Smooth muscle cell of trachea (primary cell): Measurements from ENCODE around the gene CCDC97. TPM values are rescaled to one million over a fixed set of nuclear protein-coding genes. Genes with fewer than 3 reads are reported as not detected.

Experiments used
- total RNA-seq: library from RNA; depleted of rRNA; stranded (reverse); fragments of >200 nt; gene quantifications from 2 replicates; pipeline ENCODE4 v1.2.1, GENCODE V29; 2014

CCDC97 gene
- 9.3 and 13.2 TPM in 2 replicates for total RNA-seq

DNA sequence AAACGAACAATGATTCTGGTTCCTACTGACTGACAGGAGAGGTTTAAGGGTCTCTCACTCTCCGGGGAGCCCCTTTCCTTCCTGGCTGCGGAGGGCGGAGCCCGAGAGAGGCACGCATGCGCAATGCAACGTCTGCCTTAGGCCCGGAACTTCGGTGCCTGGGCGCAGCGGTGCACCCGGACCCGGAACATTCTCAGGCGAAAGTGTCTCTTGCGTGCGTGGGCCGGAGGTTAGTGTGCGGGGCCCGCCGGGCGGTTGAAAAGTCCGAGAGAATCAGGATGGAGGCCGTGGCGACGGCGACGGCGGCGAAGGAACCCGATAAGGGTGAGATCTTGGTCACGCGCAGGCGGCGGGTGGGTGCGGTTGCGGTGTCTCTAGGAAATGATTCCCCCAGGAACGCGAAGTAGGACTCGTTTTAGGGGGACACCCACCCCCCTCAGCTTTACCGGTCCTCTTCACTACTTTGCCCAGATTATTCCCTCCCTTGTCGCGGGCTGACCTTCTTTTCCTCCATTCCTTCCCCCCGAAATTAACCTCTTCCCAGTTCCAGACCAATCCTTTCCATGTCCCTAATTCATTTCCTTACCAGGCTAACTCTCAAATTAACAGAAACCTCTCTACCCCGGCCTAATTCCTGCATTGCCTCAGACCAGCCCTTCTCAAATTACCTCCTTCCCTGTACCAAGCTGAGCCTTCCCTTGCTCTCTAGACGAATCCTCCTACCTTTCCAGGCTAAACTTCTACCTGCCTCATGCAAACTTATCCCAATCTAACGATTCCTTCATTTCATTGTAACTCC is at the start of gene CCDC97:
Gene CCDC97, plus strand, starts transcription at position 140 of the 799 bp plus-strand sequence. Its CDS starts 139 bp downstream, at position 279.

DNA sequence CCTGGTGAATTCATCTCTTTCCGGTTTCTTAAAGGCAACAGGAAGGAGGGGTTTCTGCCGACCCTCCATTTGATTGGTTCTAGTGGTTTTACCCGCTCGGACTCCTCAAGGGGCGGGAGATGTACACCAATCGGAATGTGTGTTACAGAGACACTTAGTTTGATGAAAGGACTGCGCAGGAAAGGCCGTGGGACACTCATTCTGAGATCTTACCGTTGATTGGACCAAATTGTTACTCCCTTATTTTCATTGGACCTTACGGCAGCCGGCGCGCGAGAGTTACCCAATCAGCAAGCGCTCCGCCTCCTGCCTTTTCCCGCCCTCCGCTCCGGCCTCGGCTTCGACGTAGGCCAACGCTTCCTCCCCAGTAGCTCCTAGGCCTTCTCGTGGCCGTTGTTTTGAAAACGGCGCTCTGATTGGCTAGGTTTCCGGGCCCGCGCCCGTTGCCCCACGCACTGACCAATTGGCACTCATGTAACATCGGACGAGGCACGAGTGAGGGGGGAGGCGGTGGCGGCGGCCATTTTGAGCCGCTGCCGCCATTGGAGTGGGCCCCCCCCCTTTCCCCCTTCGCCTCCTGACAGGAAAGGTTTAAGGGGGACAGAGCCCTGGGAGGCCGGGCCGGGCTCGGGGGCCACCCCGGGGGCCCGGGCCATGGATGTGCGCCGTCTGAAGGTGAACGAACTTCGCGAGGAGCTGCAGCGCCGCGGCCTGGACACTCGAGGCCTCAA is 46.0 kb upstream of the CCDC97 start, which contains the start of gene HNRNPUL1:
Gene HNRNPUL1, plus strand, starts transcription at position 523 of the 731 bp plus-strand sequence. Its CDS starts 132 bp downstream, at position 655.

DNA sequence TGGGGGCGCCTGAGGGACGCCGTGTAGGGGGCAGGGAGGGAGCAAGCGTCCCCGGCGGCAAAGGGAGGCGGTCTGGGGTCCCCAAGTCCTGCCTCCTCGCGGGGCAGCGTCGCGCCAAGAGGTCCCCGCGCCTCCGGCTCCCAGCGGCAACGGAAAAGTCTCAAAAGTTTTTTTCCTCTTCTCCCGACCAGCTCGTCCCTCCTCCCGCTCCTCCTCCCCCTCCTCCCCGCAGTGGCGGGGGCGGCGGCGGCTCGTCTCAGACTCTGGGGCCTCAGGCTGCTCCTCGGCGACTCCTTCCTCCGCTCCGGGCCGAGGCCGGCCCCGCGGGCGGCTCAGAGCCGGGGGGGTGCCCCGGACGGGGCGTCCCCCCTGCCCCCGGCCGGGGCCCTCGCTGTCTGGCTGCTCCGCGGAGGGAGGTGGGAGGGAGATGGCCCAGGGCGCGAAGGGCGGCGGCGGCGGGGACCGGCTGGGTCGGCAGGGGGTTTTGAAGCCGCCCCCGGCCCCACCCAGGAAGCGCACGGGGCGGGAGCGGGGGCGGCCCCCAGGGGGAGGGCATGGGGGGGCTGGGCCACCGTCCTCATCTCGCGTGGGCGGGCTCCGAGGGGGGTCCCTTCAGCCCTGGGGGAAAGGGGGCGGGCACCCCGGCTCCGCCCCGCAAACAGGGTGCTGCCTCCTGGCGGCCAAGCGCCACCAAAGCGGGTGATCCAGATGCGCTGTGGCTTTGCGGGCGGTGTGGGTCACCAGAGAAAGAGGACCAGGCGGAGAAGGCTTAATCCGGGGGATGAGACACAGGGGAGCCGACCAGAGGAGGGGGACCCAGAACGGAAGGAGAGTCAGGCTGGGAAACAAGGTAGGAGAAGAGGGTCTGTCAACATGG is 43.7 kb downstream of the CCDC97 start, which contains the start of gene TGFB1:
Gene TGFB1, minus strand, starts transcription at position 457 of the 877 bp plus-strand sequence. CDS start 878 bp downstream, outside the sequence.

DNA sequence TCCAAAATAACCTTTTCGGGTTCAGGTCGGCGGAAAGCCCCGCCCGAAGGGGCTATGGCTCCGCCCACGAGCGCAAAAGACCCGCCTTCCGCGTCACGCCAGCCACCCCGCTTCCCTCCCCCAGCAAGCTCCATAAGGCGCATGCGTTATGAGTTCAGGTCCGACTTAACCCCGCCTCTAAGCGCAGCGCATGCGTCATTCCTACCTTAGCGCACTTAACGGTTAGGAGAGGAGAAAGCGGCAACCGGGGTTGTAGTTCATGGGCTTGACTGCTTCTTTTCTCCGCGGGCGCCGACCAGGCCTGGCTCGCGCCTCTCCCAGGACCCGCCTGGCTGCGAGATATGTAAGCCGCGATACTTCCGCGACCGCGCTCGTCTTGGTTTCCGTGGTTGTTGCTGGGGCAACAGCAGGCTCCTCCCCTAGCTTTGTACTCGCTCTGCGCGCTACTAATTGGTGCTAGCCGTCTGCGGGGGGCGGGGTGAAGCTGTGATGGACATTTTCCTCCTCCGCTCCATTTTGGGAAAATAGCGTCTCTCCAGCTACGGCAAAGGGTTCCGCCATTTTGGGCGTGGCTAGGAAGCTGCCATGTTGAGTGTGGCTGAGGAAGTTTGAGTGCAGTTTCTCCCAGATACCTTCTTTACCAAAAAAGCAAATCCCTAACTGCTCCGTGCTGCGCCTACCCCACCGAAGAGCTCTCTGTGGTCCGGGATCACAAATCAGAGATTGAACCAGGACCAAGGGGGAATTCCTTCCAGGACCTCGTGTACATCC is 54.0 kb downstream of the CCDC97 start, which contains the start of gene B9D2:
Gene B9D2, minus strand, starts transcription at position 397 of the 771 bp plus-strand sequence. CDS start 630 bp downstream, outside the sequence.

Other genes starting within 250 kb of the CCDC97 start
- gene CYP2A13, start 221.7 kb upstream of the CCDC97 start, total RNA-seq, result not detected in 2 replicates
- not detected in 2 replicates for gene CYP2F1, start 195.7 kb upstream of the CCDC97 start, total RNA-seq
- 1.8 and 5.7 TPM in 2 replicates for gene CYP2S1, start 117.0 kb upstream of the CCDC97 start, total RNA-seq
- gene AXL, start 90.9 kb upstream of the CCDC97 start, total RNA-seq, result 369 and 387 TPM in 2 replicates
- gene HNRNPUL1, start 45.8 kb upstream of the CCDC97 start, total RNA-seq, result 87.2 and 118 TPM in 2 replicates
- 12.1 and 15.7 TPM in 2 replicates for gene TGFB1, start 43.8 kb downstream of the CCDC97 start, total RNA-seq
- 2.8 and 4.2 TPM in 2 replicates for gene B9D2, start 54.0 kb downstream of the CCDC97 start, total RNA-seq
- 4.4 and 10.9 TPM in 2 replicates for gene TMEM91, start 66.4 kb downstream of the CCDC97 start, total RNA-seq
- gene EXOSC5, start 87.2 kb downstream of the CCDC97 start, total RNA-seq, result 8.9 and 13.7 TPM in 2 replicates
- gene BCKDHA, start 87.6 kb downstream of the CCDC97 start, total RNA-seq, result 43.8 and 48.1 TPM in 2 replicates
- gene B3GNT8, start 117.2 kb downstream of the CCDC97 start, total RNA-seq, result 3.5 and 4.5 TPM in 2 replicates
- gene DMAC2, start 129.7 kb downstream of the CCDC97 start, total RNA-seq, result 44.0 and 46.1 TPM in 2 replicates
- gene ERICH4, start 133.0 kb downstream of the CCDC97 start, total RNA-seq, result not detected in 2 replicates